Kidney (tissue), 14 donors: ENCODE results near the gene GLI1. TPM values are rescaled to one million over a fixed set of nuclear protein-coding genes. Genes with fewer than 3 reads are reported as not detected.

Source experiments
- DNase-seq, 5 donors: peaks; one replicate each; pipeline ENCODE4 v3.0.0-alpha.2; 2013 to 2020
- FAIRE-seq: peaks from 2 replicates; lab custom pipeline; 2012; peaks lifted over from hg19 to GRCh38; lab: Jason Lieb, UNC
- H3K27ac ChIP-seq, 2 donors: one replicate each; pipeline ENCODE4 v1.7.0; 2013; ENCODE audit warnings: low read depth in 2 of 2, low read length in 2 of 2, inconsistent platforms in 1 of 2
- H3K27me3 ChIP-seq: one replicate; pipeline ENCODE4 v1.7.1; 2013; ENCODE audit warnings: low read length, inconsistent platforms; ENCODE audit not compliant: control insufficient read depth, insufficient read depth
- H3K36me3 ChIP-seq, 3 donors: one replicate each; pipeline versions ENCODE4 v1.7.0 to v1.7.1; 2013; ENCODE audit warnings: low read length in 3 of 3, control low read depth in 1 of 3, inconsistent platforms in 1 of 3; ENCODE audit not compliant: insufficient read depth in 3 of 3, control insufficient read depth in 2 of 3
- H3K4me1 ChIP-seq, 3 donors: one replicate each; pipeline versions ENCODE4 v1.7.0 to v1.7.1; 2013; ENCODE audit warnings: low read length in 3 of 3, inconsistent platforms in 1 of 3, low read depth in 1 of 3; ENCODE audit not compliant: control insufficient read depth in 2 of 3, insufficient read depth in 2 of 3
- H3K4me3 ChIP-seq, 3 donors: one replicate each; pipeline versions ENCODE4 v1.7.0 to v1.8.1; 2013; ENCODE audit warnings: low read length in 3 of 3, control low read depth in 1 of 3, inconsistent platforms in 1 of 3
- H3K9ac ChIP-seq, 3 donors: one replicate each; pipeline versions ENCODE4 v1.7.0 to v1.7.1; 2013; ENCODE audit warnings: low read length in 3 of 3, control low read depth in 1 of 3, inconsistent platforms in 1 of 3
- H3K9me3 ChIP-seq, 3 donors: one replicate each; pipeline versions ENCODE4 v1.7.0 to v1.7.1; 2013; ENCODE audit warnings: low read length in 3 of 3, control low read depth in 1 of 3, inconsistent platforms in 1 of 3; ENCODE audit not compliant: control insufficient read depth in 2 of 3, insufficient read depth in 1 of 3
- CTCF ChIP-seq: IDR thresholded peaks from 3 replicates; pipeline ENCODE4 v1.5.1; 2012; ENCODE audit warnings: mild to moderate bottlenecking, moderate library complexity, borderline replicate concordance; ENCODE audit not compliant: insufficient read depth; ENCODE audit errors: extremely low read depth
- intact Hi-C: fragments of 100-400 bp; cut with DNase I; formaldehyde crosslinking; loops from one replicate; pipeline ENCODE4 v1.11.1; 2022
- polyA plus RNA-seq: library from polyadenylated mRNA; stranded (reverse); fragments of 350-450 nt; fragmentation: Illumina TruSeq; extraction: RNeasy Lipid Tissue Mini Kit (QIAGEN cat#74804); gene quantifications from one replicate; pipeline ENCODE4 v1.2.3, GENCODE V29; 2014; ENCODE audit warnings: low read depth, low replicate concordance; ENCODE audit not compliant: insufficient read depth
- total RNA-seq: library from RNA; stranded (reverse); fragmentation: NEBNext Ultra II Directional; extraction: Animal tissue kit (Norgen Biotek cat#: 25700); gene quantifications from one replicate; pipeline ENCODE4 v1.2.1, GENCODE V29; 2021
- donor health status: control.
- donor health status: control.
- donor health status: control.
- donor health status: control.
- donor health status: control.
- donor health status: DM: yes; HTN: yes; CAD: no.
- donor health status: Normal renal cell carcinoma (clear cell type).

Gene GLI1
- total and polyA plus RNA-seq, 2 donors from 2014 or later, result 1.4 to 2.8 TPM

GRCh38 chr12:57472391-57472790, 12.8 kb downstream of the GLI1 start:
- Histone ChIP-seq H3K27ac (no peak overlapping the region), H3K9me3 (no peaks in the 10 kb centered on the region), H3K4me3 (no peak overlapping the region), H3K4me1 (peaks cover 0 to 16% (median 0%) of the 10 kb centered on the region in 3 donors), H3K36me3 (no peaks in the 10 kb centered on the region), H3K9ac (no peak overlapping the region), H3K27me3 (peaks cover 25% of the 10 kb centered on the region)
- no peak for DNase-seq
- FAIRE-seq, result no peak
- no peak for TF ChIP-seq CTCF
- intact Hi-C loops, result no loop called here

GRCh38 chr12:57473392-57473791, 13.8 kb downstream of the GLI1 start:
- intact Hi-C loops, result no loop called here
- no peak for FAIRE-seq
- no peak for TF ChIP-seq CTCF
- Histone ChIP-seq H3K9ac (no peak overlapping the region), H3K4me3 (no peak overlapping the region), H3K27ac (no peak overlapping the region), H3K9me3 (no peaks in the 10 kb centered on the region), H3K36me3 (no peaks in the 10 kb centered on the region), H3K4me1 (peaks cover 0 to 16% (median 0%) of the 10 kb centered on the region in 3 donors), H3K27me3 (peaks cover 25% of the 10 kb centered on the region)
- no peak for DNase-seq

DNA sequence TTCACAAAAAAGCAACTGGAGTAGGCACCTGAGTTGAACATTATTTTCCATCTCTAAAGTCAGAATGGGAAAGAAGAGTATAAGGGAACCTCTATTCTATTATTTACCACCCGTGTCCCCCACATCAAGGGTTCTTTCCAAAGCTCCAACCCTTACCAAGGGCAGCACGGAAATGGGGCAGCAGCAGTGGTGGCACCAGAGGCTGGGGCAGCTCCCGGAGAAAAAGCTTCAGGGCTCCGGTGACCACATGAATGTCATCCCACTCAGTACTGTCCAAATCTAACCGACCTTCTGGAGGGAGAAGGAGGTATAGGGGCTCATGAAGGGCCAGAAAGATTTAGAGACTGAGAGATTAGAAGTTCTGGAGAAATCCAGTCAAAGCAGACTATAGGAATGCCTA, 14.3 kb downstream of the GLI1 start:
- H3K27me3 ChIP-seq, result peaks cover 25% of the 10 kb centered on the region
- H3K27ac ChIP-seq, result no peak overlapping the region
- no peaks in the 10 kb centered on the region for H3K9me3 ChIP-seq
- H3K36me3 ChIP-seq, result no peaks in the 10 kb centered on the region
- FAIRE-seq, result no peak
- H3K4me1 ChIP-seq, result peaks cover 0 to 16% (median 0%) of the 10 kb centered on the region in 3 donors
- no peak for TF ChIP-seq CTCF
- H3K4me3 ChIP-seq, result no peak overlapping the region
- intact Hi-C loops, result no loop called here
- H3K9ac ChIP-seq, result no peak overlapping the region
- peak in 1 of 5 donors; percentile 33 for DNase-seq

DNA sequence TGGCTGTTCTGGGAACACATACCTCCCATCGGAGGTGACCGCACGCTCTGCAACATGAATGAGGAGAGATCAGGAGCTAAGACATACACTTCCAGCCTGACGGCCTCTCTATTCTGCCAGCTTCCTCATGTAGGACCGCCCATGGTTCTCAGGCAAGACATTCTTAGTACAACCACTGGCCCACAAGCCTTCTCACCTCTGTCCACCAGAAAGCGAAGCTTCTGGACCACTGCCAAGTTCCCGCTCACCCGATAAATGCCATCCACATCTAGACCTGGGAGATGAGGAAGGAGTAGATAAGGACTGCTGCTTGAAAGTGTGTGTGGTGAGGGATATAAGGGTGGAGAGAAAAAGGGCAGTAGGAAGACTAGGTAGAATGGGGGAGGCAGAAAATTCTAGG, 14.8 kb downstream of the GLI1 start:
- intact Hi-C loops, result no loop called here
- DNase-seq (peak in 1 of 5 donors; percentile 29), FAIRE-seq (no peak)
- H3K4me1 ChIP-seq, result peaks cover 0 to 18% (median 0%) of the 10 kb centered on the region in 3 donors
- no peaks in the 10 kb centered on the region for H3K36me3 ChIP-seq
- TF ChIP-seq CTCF, result no peak
- no peak overlapping the region for H3K27ac ChIP-seq
- H3K9ac ChIP-seq, result no peak overlapping the region
- no peaks in the 10 kb centered on the region for H3K9me3 ChIP-seq
- H3K4me3 ChIP-seq, result no peak overlapping the region
- peaks cover 25% of the 10 kb centered on the region for H3K27me3 ChIP-seq
